ENCODE results near the gene WNT9B. TPM values are rescaled to one million over a fixed set of nuclear protein-coding genes. Genes with fewer than 3 reads are reported as not detected.
A peak's percentile ranks its signal among the peaks of the same experiment; 100 is the strongest.

WNT9B gene
- total RNA-seq, 1 donor from 2014 or later = 0.74 TPM

DNA sequence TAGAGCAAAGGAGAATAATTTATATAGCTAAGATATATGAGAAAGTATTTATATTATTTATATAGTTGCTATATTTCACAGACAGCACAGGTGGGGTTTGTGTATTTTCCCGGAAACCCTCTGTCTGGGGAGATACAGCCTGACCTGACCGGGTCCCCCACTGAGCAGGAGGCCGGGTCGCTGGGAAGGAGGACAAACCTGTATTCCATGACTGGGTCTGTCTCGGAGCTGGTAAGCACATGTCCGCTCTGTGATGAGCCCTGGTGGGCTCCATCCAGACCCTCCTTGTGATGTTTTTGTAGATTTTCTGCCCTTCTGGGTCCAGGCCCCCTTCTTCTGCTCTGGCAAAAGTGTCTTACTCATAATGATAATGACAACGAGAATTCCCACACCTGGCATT lies 27.7 kb downstream of the WNT9B start:
- DNase-seq (ENCODE audit: low spot score) = no peak

DNA sequence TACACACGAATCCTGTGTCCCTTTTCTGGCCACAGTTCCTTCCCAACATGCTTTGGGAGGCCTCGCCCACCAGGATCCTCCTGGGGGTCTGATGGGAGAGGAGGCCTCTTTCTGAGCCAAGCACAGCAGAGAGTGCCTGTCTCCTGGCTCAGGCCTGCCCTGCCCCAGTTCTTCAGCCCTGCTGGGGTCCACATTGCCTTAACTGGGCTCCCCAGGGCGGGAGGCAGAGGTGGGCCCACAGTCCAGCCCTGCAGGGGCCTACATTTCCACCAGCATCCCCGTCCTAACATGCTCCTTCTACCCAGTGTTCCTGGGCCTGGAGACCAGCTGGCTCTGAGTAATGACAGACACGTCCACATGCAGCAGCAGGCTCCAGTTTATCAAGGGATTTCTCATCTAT lies 29.6 kb downstream of the WNT9B start:
- DNase-seq (ENCODE audit: low spot score) = no peak

DNA sequence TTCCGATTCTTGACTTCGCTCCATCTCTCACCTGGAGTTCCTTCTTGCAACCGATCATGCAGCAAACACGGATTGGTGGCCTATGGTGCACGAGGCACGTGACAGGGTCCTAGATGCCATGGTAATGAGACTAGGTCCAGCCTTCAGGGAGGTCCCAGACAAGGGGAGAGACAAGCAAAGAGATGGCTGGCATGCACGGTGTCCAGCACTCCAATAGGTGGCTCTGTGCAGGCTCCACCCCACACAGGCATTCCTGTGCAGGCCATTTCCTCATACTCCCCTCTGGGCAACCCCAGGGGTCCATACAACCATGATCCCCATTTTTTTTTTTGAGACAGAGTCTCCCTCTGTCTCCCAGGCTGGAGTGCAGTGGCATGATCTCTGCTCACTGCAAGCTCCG lies 31.3 kb downstream of the WNT9B start:
- DNase-seq (ENCODE audit: low spot score) = no peak

GRCh38 chr17:46883871-46884520 lies 32.6 kb downstream of the WNT9B start:
- no peak for DNase-seq (ENCODE audit: low spot score)

DNA sequence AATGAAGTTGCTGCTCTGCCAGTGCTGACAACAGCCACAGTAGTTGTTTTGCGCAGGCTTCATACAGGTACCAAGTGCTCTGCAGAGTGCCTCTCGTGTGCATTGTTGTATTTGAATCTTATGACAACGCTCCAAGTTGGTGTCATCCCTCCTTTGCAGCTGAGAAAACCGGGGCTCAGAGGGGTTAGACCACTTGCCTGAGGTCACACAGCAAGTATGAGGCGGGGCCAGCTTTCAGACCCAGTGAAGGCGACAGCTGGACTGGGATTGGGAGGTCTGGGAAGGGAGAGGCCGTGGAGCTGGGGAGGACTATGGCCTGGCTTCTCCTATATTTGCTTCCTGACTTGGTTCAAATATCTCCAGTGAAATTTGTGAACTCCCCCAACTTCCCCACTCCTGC lies 33.2 kb downstream of the WNT9B start:
- no peak for DNase-seq (ENCODE audit: low spot score)

DNA sequence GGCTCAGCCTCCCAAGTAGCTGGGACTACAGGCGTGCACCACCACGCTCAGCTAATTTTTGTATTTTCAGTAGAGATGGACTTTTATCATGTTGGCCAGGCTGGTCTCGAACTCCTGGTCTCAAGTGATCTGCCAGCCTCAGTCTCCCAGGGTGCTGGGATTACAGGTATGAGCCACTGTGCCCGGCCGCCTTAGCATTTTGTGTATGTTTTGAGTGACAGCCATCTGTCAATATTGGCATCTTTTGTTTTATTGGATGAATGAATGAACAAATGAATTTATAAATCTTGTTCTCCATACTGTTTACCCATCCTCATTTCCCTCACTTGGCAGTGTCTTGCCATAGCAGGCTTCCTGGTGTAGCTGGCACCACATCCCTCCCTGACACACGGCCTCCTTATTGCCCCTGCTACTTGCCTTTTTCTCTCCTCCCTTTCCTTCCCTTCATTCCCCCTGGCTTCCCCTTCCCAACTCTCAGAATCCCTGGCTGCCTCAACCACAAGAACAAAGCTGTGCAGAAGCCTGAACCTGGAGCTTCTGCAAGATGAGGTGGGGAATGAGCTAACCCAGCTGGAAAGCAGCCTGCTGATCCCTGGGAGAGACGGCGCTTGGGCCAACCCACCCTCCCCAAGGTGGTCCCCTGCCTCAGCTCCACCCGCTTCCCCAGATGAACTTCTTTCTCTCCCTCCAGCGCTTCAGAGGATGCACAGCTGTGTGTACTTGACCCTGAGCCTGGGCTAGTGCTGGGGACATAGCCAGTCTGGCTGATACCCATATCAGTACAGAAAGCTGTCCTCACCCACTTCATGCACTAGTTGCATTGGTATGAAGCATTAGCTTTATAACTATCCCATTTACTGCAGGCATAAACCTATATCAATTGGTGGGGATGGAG lies 34.3 kb downstream of the WNT9B start:
- no peak for DNase-seq (ENCODE audit: low spot score)

DNA sequence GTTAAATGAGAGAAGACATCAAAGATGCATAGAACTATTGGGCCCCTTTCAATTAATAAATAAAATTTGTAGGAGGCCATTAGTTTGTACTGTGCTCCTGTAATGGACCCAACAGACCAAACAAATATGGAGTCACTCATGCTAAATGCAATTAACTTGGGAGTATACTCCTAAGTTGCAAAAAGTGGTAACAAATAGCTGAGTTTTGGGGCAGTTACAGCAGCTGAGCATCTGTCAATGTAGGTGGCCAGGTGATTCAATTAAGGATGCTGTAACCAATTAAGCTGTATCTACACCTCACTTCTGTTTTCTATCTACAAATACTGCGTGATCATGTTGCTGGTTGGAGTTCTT lies 34.9 kb downstream of the WNT9B start:
- no peak for DNase-seq (ENCODE audit: low spot score)

DNA sequence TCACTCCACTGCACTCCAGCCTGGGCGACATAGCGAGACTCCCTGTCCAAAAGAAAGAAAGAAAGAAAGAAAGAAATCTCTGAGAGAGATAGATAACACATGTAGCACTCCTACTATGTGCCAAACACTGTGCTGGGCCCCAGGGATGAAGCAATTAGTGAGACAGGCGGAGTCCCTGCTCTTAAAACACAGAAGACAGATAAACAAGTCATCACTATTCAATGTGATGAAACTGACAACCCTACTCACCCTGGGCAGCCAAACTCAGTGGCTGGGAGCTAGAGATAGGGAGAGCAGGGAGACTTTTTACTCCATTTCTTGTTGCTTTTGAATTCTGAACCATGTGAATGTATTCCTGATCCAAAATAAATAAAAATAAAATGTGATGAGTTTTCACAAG lies 36.3 kb downstream of the WNT9B start:
- no peak for DNase-seq (ENCODE audit: low spot score)

- no peak for DNase-seq (ENCODE audit: low spot score)
Measured at GRCh38 chr17:46888727-46889126, 37.3 kb downstream of the WNT9B start.

- DNase-seq (ENCODE audit: low spot score) = no peak
Measured at GRCh38 chr17:46889519-46889918, 38.1 kb downstream of the WNT9B start.

GRCh38 chr17:46889992-46890564 lies 38.7 kb downstream of the WNT9B start:
- no peak for DNase-seq (ENCODE audit: low spot score)

GRCh38 chr17:46890638-46891037 lies 39.3 kb downstream of the WNT9B start:
- DNase-seq (ENCODE audit: low spot score) = no peak

- no peak for DNase-seq (ENCODE audit: low spot score)
Measured at GRCh38 chr17:46892192-46892703, 40.9 kb downstream of the WNT9B start.

- DNase-seq (ENCODE audit: low spot score) = no peak
Measured at GRCh38 chr17:46894024-46894423, 42.6 kb downstream of the WNT9B start.

GRCh38 chr17:46894476-46895151 lies 43.2 kb downstream of the WNT9B start:
- no peak for DNase-seq (ENCODE audit: low spot score)

DNA sequence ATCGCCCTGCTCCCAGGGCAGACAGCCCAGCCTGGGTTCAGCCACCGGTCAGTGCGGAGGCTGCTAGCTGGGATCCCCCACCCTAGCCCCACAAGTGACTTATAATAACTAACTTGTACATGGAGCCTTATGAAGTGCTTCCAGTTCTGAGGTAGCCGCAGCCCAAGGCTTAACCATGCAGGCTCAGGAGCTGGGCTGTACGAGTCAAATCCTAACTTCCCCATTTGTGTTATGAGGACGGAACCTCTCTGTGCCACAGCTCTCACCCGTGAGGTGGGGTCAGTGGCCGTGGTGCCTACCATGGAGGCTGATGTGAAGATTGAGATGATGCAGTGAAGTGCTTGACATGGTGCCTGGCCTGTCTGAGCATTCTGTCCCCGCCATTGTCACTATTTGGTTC lies 43.8 kb downstream of the WNT9B start:
- no peak for DNase-seq (ENCODE audit: low spot score)

DNA sequence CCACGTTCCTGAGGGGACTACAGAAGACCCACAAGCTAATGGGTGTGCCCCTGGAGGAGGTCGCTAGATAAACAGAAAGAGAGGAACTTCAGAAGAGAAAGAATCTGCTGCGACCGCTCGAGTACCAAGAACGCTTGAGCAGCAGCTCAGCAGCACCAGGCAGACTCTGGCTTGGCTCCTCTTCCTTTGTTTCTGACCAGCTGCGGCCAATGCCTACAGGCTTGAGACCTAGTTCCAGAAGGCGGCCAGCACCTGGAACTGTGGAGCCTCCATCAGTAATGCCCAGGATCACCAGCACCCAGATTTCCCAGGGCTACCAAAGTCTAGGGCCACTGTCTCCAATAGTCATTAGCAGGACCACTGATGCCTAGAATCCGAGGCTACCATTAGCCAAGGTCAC lies 45.6 kb downstream of the WNT9B start:
- DNase-seq (ENCODE audit: low spot score) = no peak

GRCh38 chr17:46898364-46898763 lies 47.0 kb downstream of the WNT9B start:
- no peak for DNase-seq (ENCODE audit: low spot score)

DNA sequence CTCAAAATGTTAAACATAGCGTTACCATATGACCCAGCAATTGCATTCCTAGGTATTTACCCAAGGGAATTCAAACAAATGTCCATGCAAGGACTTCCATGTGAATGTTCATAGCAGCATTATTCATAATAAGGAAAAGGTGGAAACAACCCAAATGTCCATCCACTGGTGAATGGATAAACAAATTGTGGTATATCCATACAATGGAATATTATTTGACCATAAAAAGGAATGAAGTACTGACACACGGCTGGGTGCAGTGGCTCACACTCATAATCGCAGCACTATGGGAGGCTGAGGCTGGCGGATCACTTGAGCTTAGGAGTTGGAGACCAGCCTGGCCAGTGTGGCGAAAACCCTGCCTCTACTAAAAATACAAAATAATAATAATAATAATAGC lies 47.5 kb downstream of the WNT9B start:
- DNase-seq (ENCODE audit: low spot score) = no peak

DNA sequence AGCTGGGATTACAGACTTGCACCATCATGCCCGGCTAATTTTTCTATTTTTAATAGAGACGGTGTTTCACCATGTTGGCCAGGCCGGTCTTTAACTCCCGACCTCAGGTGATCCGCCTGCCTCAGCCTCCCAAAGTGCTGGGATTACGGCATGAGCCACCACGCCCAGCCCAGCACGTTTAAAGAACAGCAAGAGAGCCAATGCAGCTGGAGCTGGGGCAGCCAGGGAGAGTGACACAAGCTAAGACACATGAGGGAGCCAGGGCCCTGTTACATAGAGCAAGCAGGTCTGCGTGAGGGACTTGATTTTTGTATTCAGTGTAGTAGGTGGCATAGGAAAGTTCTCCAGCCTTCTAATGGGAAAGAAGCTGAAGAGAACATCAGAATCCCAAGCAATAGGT lies 49.9 kb downstream of the WNT9B start:
- DNase-seq (ENCODE audit: low spot score) = peak; percentile 74

DNA sequence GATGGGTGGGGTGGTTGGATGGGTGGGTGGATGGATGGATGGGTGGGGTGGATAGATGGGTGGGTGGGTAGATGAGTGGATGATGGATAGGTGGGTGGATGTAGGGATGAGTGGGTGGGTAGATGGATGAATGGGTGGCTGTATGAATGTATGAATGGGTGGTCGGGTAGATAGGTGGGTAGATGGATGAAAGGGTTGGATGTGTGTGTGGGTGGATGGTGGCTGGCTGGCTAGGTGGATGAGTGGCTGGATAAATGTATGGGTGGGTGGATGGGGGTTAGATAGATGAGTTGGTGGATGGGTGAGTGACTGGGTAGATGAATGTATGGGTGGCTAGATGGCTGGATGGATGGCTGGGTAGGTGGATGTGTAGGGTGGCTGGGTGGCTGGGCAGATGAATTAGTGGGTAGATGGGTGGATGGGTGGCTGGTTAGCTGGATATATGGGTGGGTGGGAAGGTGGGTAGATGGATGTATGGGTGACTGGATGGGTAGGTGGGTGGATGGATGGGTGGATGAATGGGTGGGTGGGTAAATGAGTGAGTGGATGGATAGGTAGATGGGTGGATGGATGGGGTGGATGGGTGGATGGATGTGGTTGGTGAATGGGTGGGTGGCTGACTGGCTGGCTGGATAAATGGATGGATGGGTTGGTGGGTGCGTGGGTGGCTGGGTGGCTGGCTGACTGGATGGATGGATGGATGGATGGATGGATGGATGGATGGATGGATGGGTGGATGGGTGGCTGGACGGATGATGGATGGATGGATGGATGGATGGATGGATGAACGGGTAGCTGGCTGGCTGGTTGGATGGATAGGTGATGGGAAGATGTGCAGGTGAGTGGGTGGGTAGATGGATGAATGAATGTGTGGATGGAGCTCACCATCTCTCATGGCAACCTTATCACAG lies 52.6 kb downstream of the WNT9B start:
- peak; percentile 47 for DNase-seq (ENCODE audit: low spot score)

All from mesenteric fat pad (tissue), 1 donor.